Vagina (tissue), 2 donors: ENCODE measurements around the gene SCAMP5.

Source experiments
- POLR2A ChIP-seq, 2 donors: fragments of 450-650 bp; IDR thresholded peaks; one replicate each; pipeline ENCODE4 v1.6.1; 2017; ENCODE audit warnings: antibody characterized with exemption in 2 of 2, mild to moderate bottlenecking in 2 of 2, moderate library complexity in 2 of 2
- POLR2AphosphoS5 ChIP-seq, 2 donors: sonication (generic); formaldehyde crosslinking; IDR thresholded peaks; one replicate each; pipeline ENCODE4 v1.9.0; 2017; ENCODE audit warnings: antibody characterized with exemption in 2 of 2, mild to moderate bottlenecking in 2 of 2, low read depth in 1 of 2; ENCODE audit not compliant: insufficient read depth in 1 of 2
- TF ChIP-seq, protein P1 (sequence below), 3 experiments: fragments of 450-650 bp in 2 of 3; fragments of 200-600 bp in 1 of 3; sonication (generic) in 1 of 3; IDR thresholded peaks; one replicate each; pipeline ENCODE4 v1.5.1; 2017 to 2019; ENCODE audit warnings: antibody characterized with exemption in 3 of 3, mild to moderate bottlenecking in 2 of 3, moderate library complexity in 2 of 3

- TF ChIP-seq, protein P1, sequence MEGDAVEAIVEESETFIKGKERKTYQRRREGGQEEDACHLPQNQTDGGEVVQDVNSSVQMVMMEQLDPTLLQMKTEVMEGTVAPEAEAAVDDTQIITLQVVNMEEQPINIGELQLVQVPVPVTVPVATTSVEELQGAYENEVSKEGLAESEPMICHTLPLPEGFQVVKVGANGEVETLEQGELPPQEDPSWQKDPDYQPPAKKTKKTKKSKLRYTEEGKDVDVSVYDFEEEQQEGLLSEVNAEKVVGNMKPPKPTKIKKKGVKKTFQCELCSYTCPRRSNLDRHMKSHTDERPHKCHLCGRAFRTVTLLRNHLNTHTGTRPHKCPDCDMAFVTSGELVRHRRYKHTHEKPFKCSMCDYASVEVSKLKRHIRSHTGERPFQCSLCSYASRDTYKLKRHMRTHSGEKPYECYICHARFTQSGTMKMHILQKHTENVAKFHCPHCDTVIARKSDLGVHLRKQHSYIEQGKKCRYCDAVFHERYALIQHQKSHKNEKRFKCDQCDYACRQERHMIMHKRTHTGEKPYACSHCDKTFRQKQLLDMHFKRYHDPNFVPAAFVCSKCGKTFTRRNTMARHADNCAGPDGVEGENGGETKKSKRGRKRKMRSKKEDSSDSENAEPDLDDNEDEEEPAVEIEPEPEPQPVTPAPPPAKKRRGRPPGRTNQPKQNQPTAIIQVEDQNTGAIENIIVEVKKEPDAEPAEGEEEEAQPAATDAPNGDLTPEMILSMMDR (IDR thresholded peaks at IDR 0.05), result peak in 1 of 3 experiments; percentile 22
- no peak for TF ChIP-seq POLR2A (IDR thresholded peaks at IDR 0.05)
- TF ChIP-seq POLR2AphosphoS5 (IDR thresholded peaks at IDR 0.05; ENCODE audit: insufficient read depth in 1 of 2, low read depth in 1 of 2), result peak in 1 of 2 donors; percentile 63
These were observed 39.3 kb upstream of the SCAMP5 start for GRCh38 chr15:74955796-74956647.
